K562 (cell line): ENCODE data around the gene RADX. TPM values are rescaled to one million over a fixed set of nuclear protein-coding genes. Genes with fewer than 3 reads are reported as not detected.

Experiments
- ATAC-seq: fragments of 200-7000 bp; cut with Tn5 transposase; 3 replicates; pipeline ENCODE4 v1.9.1; 2020; ENCODE audit warnings: moderate library complexity
- BruUV-seq: library from RNA; stranded (reverse); fragments of 400-500 nt; replicated peaks from 2 replicates; lab custom pipeline; 2021; lab: Mats Ljungman, UMichigan
- CTCF ChIA-PET: fragments of 300-600 bp; formaldehyde crosslinking; extraction: SDS; loops from one replicate; lab custom pipeline; 2021; ENCODE audit warnings: low intra/inter-chr PET ratio; lab: Yijun Ruan, JAX
- POLR2A ChIA-PET: fragments of 300-600, 350-650 bp; sonication (Branson Sonifier 250); formaldehyde crosslinking; extraction: SDS; loops from one replicate; lab custom pipeline; 2021; ENCODE audit warnings: antibody characterized with exemption, inconsistent platforms; lab: Yijun Ruan, JAX
- DNase-seq, 4 experiments: peaks; one replicate each; pipeline versions ENCODE4 v3.0.0 to v3.0.0-alpha.2; 2011 to 2018; ENCODE audit warnings: low spot score in 3 of 4, mixed read lengths in 3 of 4; ENCODE audit errors: extremely low read depth in 1 of 4
- FAIRE-seq: peaks from 2 replicates; lab custom pipeline; 2011; peaks lifted over from hg19 to GRCh38; lab: Jason Lieb, UNC
- H2AFZ ChIP-seq: 2 replicates; pipeline ENCODE4 v1.6.0; 2011; ENCODE audit warnings: low read depth, low read length, control low read depth, inconsistent platforms
- H3K27ac ChIP-seq: fragments of 200-600 bp; 3 replicates; pipeline ENCODE4 v1.8.0; 2011; ENCODE audit warnings: low read depth, mild to moderate bottlenecking, control low read depth, inconsistent platforms, low read length, moderate library complexity, mixed read lengths; ENCODE audit errors: extremely low read depth
- H3K27me3 ChIP-seq, 2 experiments: fragments of 300-600 bp in 1 of 2; 2 replicates in 1 of 2; 3 replicates in 1 of 2; pipeline versions ENCODE4 v1.6.0 to v1.8.0; 2011; ENCODE audit warnings: inconsistent platforms in 2 of 2, low read length in 2 of 2, mild to moderate bottlenecking in 1 of 2, mixed read lengths in 1 of 2, moderate library complexity in 1 of 2; ENCODE audit not compliant: control insufficient read depth in 2 of 2, insufficient read depth in 2 of 2
- H3K36me3 ChIP-seq: fragments of 300-600 bp; 3 replicates; pipeline ENCODE4 v1.8.0; 2011; ENCODE audit warnings: mild to moderate bottlenecking, low read length, inconsistent platforms; ENCODE audit not compliant: control insufficient read depth, insufficient read depth
- H3K4me1 ChIP-seq, 2 experiments: fragments of 200-600 bp in 1 of 2; replicated peaks in 1 of 2; 2 replicates in 1 of 2; 3 replicates in 1 of 2; pipeline versions ENCODE4 v1.5.1 to v1.8.0; 2011; ENCODE audit warnings: inconsistent platforms in 2 of 2, low read length in 2 of 2, mild to moderate bottlenecking in 1 of 2, mixed read lengths in 1 of 2, moderate library complexity in 1 of 2; ENCODE audit not compliant: control insufficient read depth in 2 of 2, insufficient read depth in 2 of 2
- H3K4me2 ChIP-seq: 2 replicates; pipeline ENCODE4 v1.6.1; 2011; ENCODE audit warnings: low read length, control low read depth, inconsistent platforms, mixed read lengths; ENCODE audit not compliant: insufficient read depth
- H3K4me3 ChIP-seq: fragments of 200-600 bp; sonication (generic), shearing (Covaris generic); 2 replicates; pipeline ENCODE4 v1.5.1; 2016; ENCODE audit warnings: control low read depth, inconsistent platforms
- H3K79me2 ChIP-seq: fragments of 200-600 bp; 3 replicates; pipeline ENCODE4 v1.8.0; 2011; ENCODE audit warnings: low read length, inconsistent platforms; ENCODE audit not compliant: control insufficient read depth, insufficient read depth
- H3K9ac ChIP-seq, 2 experiments: 2 replicates each; pipeline versions ENCODE4 v1.6.0 to v1.6.1; 2011; ENCODE audit warnings: low read depth in 2 of 2, low read length in 2 of 2, control low read depth in 1 of 2, inconsistent platforms in 1 of 2, mild to moderate bottlenecking in 1 of 2, mixed read lengths in 1 of 2; ENCODE audit not compliant: insufficient read depth in 1 of 2
- H3K9me1 ChIP-seq: one replicate; pipeline ENCODE4 v1.6.0; 2011; ENCODE audit warnings: inconsistent platforms, mild to moderate bottlenecking, low read length, moderate library complexity; ENCODE audit not compliant: control insufficient read depth, insufficient read depth
- H3K9me3 ChIP-seq: replicated peaks from 2 replicates; pipeline ENCODE4 v1.5.1; 2011; ENCODE audit warnings: low read depth, low read length, inconsistent platforms; ENCODE audit not compliant: control insufficient read depth, insufficient read depth
- H4K20me1 ChIP-seq: replicated peaks from 2 replicates; pipeline ENCODE4 v1.6.1; 2011; ENCODE audit warnings: low read length, inconsistent platforms, mixed read lengths; ENCODE audit not compliant: control insufficient read depth, insufficient read depth
- ATF1 ChIP-seq, 2 experiments: fragments of 450-650 bp in 1 of 2; IDR thresholded peaks; 2 replicates each; pipeline ENCODE4 v1.6.1; 2016; ENCODE audit warnings: missing compliant biosample characterization in 1 of 2, missing genetic modification characterization in 1 of 2
- GTF2F1 ChIP-seq: IDR thresholded peaks from 2 replicates; pipeline ENCODE4 v1.6.1; 2011; ENCODE audit warnings: low read depth, low read length, improper control_type of control experiment
- HDAC3 ChIP-seq: fragments of 450-650 bp; IDR thresholded peaks from 2 replicates; pipeline ENCODE4 v1.6.1; 2018; ENCODE audit warnings: borderline replicate concordance, mild to moderate bottlenecking, moderate library complexity; ENCODE audit not compliant: partially characterized antibody
- HMG20B ChIP-seq: fragments of 250-450 bp; sonication (Bioruptor Pico); IDR thresholded peaks from 2 replicates; pipeline ENCODE4 v1.5.0; 2021; ENCODE audit warnings: mild to moderate bottlenecking
- JUND ChIP-seq, 2 experiments: IDR thresholded peaks; 2 replicates in 1 of 2; 3 replicates in 1 of 2; pipeline ENCODE4 v1.6.1; 2011; ENCODE audit warnings: borderline replicate concordance in 2 of 2, low read depth in 2 of 2, low read length in 2 of 2, improper control_type of control experiment in 1 of 2, missing biosample characterization in 1 of 2, missing genetic modification characterization in 1 of 2, missing genetic modification reagents in 1 of 2
- OTX1 ChIP-seq: fragments of 450-650 bp; formaldehyde crosslinking; IDR thresholded peaks from 2 replicates; pipeline ENCODE4 v1.4.0; 2022; ENCODE audit warnings: mild to moderate bottlenecking
- TSHZ1 ChIP-seq: fragments of 250-450 bp; sonication (Bioruptor Pico); IDR thresholded peaks from 2 replicates; pipeline ENCODE4 v1.4.0; 2020; ENCODE audit warnings: mild to moderate bottlenecking, moderate library complexity
- ZNF121 ChIP-seq: sonication (generic); formaldehyde crosslinking; conservative IDR thresholded peaks from 2 replicates; pipeline ENCODE4 v1.8.0; 2022; ENCODE audit warnings: missing genetic modification reagents
- ZNF165 ChIP-seq: fragments of 250-450 bp; sonication (Bioruptor Pico); IDR thresholded peaks from 2 replicates; pipeline ENCODE4 v1.4.0; 2020; ENCODE audit warnings: borderline replicate concordance
- ZNF75A ChIP-seq: fragments of 450-650 bp; formaldehyde crosslinking; IDR thresholded peaks from 2 replicates; pipeline ENCODE4 v1.4.0; 2020; ENCODE audit warnings: mild to moderate bottlenecking
- ZSCAN29 ChIP-seq: fragments of 450-650 bp; IDR thresholded peaks from 2 replicates; pipeline ENCODE4 v1.6.1; 2017
- WGBS: fragments of 100-300 bp; shearing (Covaris generic); methylation state at CpG from one replicate; pipeline ENCODE4 v1.1.6; 2016; ENCODE audit warnings: low coverage, mixed read lengths; ENCODE audit not compliant: insufficient coverage; ENCODE audit errors: missing lambda C conversion rate; 5-methylcytosine and 5-hydroxymethylcytosine counted together
- in situ Hi-C: fragments of 300-500 bp; cut with MboI; formaldehyde crosslinking; loops from 4 replicates; pipeline ENCODE4 v1.15.0; 2018; ENCODE audit warnings: inconsistent platforms, mixed read lengths
- intact Hi-C: fragments of 100-400 bp; cut with micrococcal nuclease; formaldehyde crosslinking; loops from 2 replicates; pipeline ENCODE4 v1.14.2; 2022
- polyA plus RNA-seq, 8 experiments: library from polyadenylated mRNA; depleted of rRNA in 4 of 8; stranded (reverse) in 5 of 8; unstranded in 3 of 8; fragments of >200 nt; fragmentation: Nextera tagmentation in 2 of 8; fragmentation: Illumina TruSeq in 1 of 8; extraction: Ambion mirVana in 2 of 8; extraction: Trizol in 1 of 8; gene quantifications; 2 replicates each; pipeline versions ENCODE4 v1.2.1 to v1.2.3, GENCODE V29; 2011 to 2014; ENCODE audit warnings: inconsistent platforms in 1 of 8, missing spikeins in 1 of 8
- total RNA-seq, 7 experiments: library from RNA; depleted of rRNA in 6 of 7; stranded (reverse); fragments of >200 nt in 6 of 7; fragmentation: Illumina TruSeq in 2 of 7; extraction: Trizol in 2 of 7; gene quantifications; 2 replicates each; pipeline versions ENCODE4 v1.2.1 to v1.2.3, GENCODE V29; 2011 to 2021; ENCODE audit warnings: low replicate concordance in 1 of 7
- TF ChIP-seq, protein P1 (sequence below): sonication (generic); formaldehyde crosslinking; IDR thresholded peaks from 2 replicates; pipeline ENCODE4 v1.8.0; 2022; ENCODE audit warnings: missing genetic modification reagents, mild to moderate bottlenecking, borderline replicate concordance

Gene RADX
- total and polyA plus RNA-seq, 9 of the 15 experiments (the other 6 are each of a cell fraction or from before 2014, with no cell fraction given) = 0.03 to 0.40 (median 0.12) TPM; not detected in 1

GRCh38 chrX:106726485-106727437 is 115.0 kb downstream of the RADX start, which contains the start of gene RNF128:
Gene RNF128 (plus strand): TSS chrX:106726701. CDS start chrX:106726914, 213 bp downstream.
- ATAC-seq = no peak
- Histone ChIP-seq H3K9me1 (no peaks in the 10 kb centered on the region), H3K27me3 (peaks cover 0 to 7% of the 10 kb centered on the region in 2 experiments; a peak in 2 of 5 replicates), H3K9ac (no peak within 1 kb of the TSS), H3K4me3 (no peak within 1 kb of the TSS), H3K4me1 (no peaks in the 10 kb centered on the region), H3K9me3 (no peaks in the 10 kb centered on the region), H3K27ac (no peak within 1 kb of the TSS), H2AFZ (no peak within 1 kb of the TSS), H3K36me3 (no peaks in the 10 kb centered on the region), H3K79me2 (no peaks in the 10 kb centered on the region), H3K4me2 (no peak within 1 kb of the TSS), H4K20me1 (no peaks in the 10 kb centered on the region)
- FAIRE-seq = no peak
- WGBS = 9% methylated on average over 35 of the region's 79 CpGs
- intact Hi-C loops = no loop called here
- in situ Hi-C loops = no loop called here
- DNase-seq = no peak
- POLR2A ChIA-PET = no interaction called here
- no TSS peak for BruUV-seq
- CTCF ChIA-PET = no interaction called here
- TF ChIP-seq HDAC3 (no peak), HMG20B (CRISPR knock-in tag) (no peak), ZSCAN29 (no peak), TSHZ1 (CRISPR knock-in tag) (no peak), OTX1 (CRISPR knock-in tag) (no peak), ZNF165 (CRISPR knock-in tag) (no peak), GTF2F1 (no peak), JUND (IDR thresholded peaks at IDR 0.05; ENCODE audit: borderline replicate concordance, low read depth, low read length) (no peak), JUND (tag; IDR thresholded peaks at IDR 0.05; ENCODE audit: borderline replicate concordance, low read depth, low read length) (no peak), ATF1 (CRISPR knock-in tag; IDR thresholded peaks at IDR 0.05) (no peak), ATF1 (tag; IDR thresholded peaks at IDR 0.05) (no peak), ZNF75A (CRISPR knock-in tag) (no peak), ZNF121 (CRISPR knock-in tag) (no peak)
- TF ChIP-seq, protein P1, sequence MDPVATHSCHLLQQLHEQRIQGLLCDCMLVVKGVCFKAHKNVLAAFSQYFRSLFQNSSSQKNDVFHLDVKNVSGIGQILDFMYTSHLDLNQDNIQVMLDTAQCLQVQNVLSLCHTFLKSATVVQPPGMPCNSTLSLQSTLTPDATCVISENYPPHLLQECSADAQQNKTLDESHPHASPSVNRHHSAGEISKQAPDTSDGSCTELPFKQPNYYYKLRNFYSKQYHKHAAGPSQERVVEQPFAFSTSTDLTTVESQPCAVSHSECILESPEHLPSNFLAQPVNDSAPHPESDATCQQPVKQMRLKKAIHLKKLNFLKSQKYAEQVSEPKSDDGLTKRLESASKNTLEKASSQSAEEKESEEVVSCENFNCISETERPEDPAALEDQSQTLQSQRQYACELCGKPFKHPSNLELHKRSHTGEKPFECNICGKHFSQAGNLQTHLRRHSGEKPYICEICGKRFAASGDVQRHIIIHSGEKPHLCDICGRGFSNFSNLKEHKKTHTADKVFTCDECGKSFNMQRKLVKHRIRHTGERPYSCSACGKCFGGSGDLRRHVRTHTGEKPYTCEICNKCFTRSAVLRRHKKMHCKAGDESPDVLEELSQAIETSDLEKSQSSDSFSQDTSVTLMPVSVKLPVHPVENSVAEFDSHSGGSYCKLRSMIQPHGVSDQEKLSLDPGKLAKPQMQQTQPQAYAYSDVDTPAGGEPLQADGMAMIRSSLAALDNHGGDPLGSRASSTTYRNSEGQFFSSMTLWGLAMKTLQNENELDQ (CRISPR knock-in tag) = no peak
